ENCODE results near the gene PTP4A2.

PTP4A2 gene

DNA sequence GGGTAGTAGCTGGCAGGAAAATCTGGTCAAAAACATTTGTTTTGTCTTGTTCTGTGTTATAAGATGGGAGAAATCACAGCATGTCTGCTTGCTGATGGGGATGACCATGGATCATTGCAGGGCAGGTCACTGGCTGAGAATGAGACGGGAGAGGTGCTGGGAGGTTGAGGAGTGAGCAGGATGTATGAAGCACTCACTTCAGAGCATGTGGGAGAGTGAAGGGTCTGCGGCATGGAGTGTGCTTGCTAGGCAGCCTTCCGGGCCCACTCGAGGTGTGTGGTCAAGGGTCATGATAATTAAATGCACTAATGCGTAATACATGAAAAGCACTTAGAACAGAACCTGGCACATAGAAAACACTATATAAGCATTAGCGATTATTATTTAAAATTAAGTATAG lies 80.3 kb downstream of the PTP4A2 start:
- no peak for DNase-seq

Measured in T-helper 9 cell (primary cell).